Superior temporal gyrus (tissue), 1 donor: ENCODE data around the gene AUH.
"Not testable (repeated sequence)": the region's sequence is repeated elsewhere in the genome, so short reads cannot be mapped to it uniquely, and the experiment has no call there.

Experiments used
- DNase-seq: peaks from one replicate; pipeline ENCODE4 v3.0.0-alpha.2; 2016; ENCODE audit errors: extremely low spot score

The AUH gene

GRCh38 chr9:91208837-91209236, 152.9 kb downstream of the AUH start:
- no peak for DNase-seq

- no peak for DNase-seq
Observed at GRCh38 chr9:91208419-91208745, 153.3 kb downstream of the AUH start.

GRCh38 chr9:91207729-91208418, 153.8 kb downstream of the AUH start:
- peak; percentile 45 for DNase-seq

GRCh38 chr9:91207397-91207728, 154.4 kb downstream of the AUH start:
- DNase-seq, result no peak

- DNase-seq, result no peak
Observed at GRCh38 chr9:91206806-91207205, 154.9 kb downstream of the AUH start.

- DNase-seq, result no peak
Observed at GRCh38 chr9:91202736-91203283, 158.9 kb downstream of the AUH start.

GRCh38 chr9:91200692-91201336, 160.9 kb downstream of the AUH start:
- no peak for DNase-seq

GRCh38 chr9:91199739-91200497, 161.8 kb downstream of the AUH start:
- DNase-seq, result no peak

- not testable (repeated sequence) for DNase-seq
Observed at GRCh38 chr9:91198881-91199280, 162.8 kb downstream of the AUH start.

- DNase-seq, result no peak
Observed at GRCh38 chr9:91198405-91198804, 163.3 kb downstream of the AUH start.

GRCh38 chr9:91197232-91198181, 164.2 kb downstream of the AUH start:
- DNase-seq, result peak; percentile 83

- no peak for DNase-seq
Observed at GRCh38 chr9:91196103-91196950, 165.4 kb downstream of the AUH start.

GRCh38 chr9:91195372-91196012, 166.2 kb downstream of the AUH start:
- no peak for DNase-seq

GRCh38 chr9:91193658-91194391, 167.9 kb downstream of the AUH start:
- peak; percentile 60 for DNase-seq

- DNase-seq, result no peak
Observed at GRCh38 chr9:91193087-91193657, 168.5 kb downstream of the AUH start.

GRCh38 chr9:91192381-91193086, 169.2 kb downstream of the AUH start:
- DNase-seq, result peak; percentile 60

- no peak for DNase-seq
Observed at GRCh38 chr9:91191411-91192380, 170.0 kb downstream of the AUH start.
